Mesothelial cell of epicardium (in vitro differentiated cells): ENCODE measurements around the gene GOLT1A. TPM values are rescaled to one million over a fixed set of nuclear protein-coding genes. Genes with fewer than 3 reads are reported as not detected.

Experiments used
- DNase-seq, 2 experiments: peaks; one replicate each; pipeline ENCODE4 v3.0.0; 2021; ENCODE audit warnings: low spot score in 2 of 2; ENCODE audit not compliant: unreplicated experiment in 2 of 2
- H3K27ac Mint-ChIP-seq: 2 replicates; pipeline ENCODE4 v1.8.0; 2021; ENCODE audit warnings: mixed read lengths
- H3K27me3 Mint-ChIP-seq: 2 replicates; pipeline ENCODE4 v1.8.0; 2021; ENCODE audit warnings: low read depth, mixed read lengths
- H3K36me3 Mint-ChIP-seq: 2 replicates; pipeline ENCODE4 v1.8.0; 2021; ENCODE audit warnings: mixed read lengths
- H3K4me1 Mint-ChIP-seq: 2 replicates; pipeline ENCODE4 v1.8.0; 2021; ENCODE audit warnings: mixed read lengths
- H3K4me3 Mint-ChIP-seq: 2 replicates; pipeline ENCODE4 v1.8.0; 2021; ENCODE audit warnings: mild to moderate bottlenecking, moderate library complexity, mixed read lengths
- H3K9me3 Mint-ChIP-seq: 2 replicates; pipeline ENCODE4 v1.8.0; 2021; ENCODE audit warnings: mixed read lengths
- CTCF ChIP-seq: fragments of 200-600 bp; sonication (generic); IDR thresholded peaks from one replicate; pipeline ENCODE4 v1.5.0; 2021; ENCODE audit warnings: antibody characterized with exemption; ENCODE audit not compliant: unreplicated experiment
- total RNA-seq: library from RNA; stranded (reverse); gene quantifications from 3 replicates; pipeline ENCODE4 v1.2.1, GENCODE V29; 2021

The GOLT1A gene
- total RNA-seq, 1 donor from 2014 or later = 4.1 TPM

- Mint-ChIP-seq H3K27ac (no peak overlapping the region), H3K27me3 (peaks cover 4% of the 10 kb centered on the region), H3K36me3 (no peaks in the 10 kb centered on the region), H3K9me3 (no peaks in the 10 kb centered on the region), H3K4me3 (no peak overlapping the region), H3K4me1 (peaks cover 8% of the 10 kb centered on the region)
- DNase-seq = no peak
- no peak for TF ChIP-seq CTCF
Observed at GRCh38 chr1:204204944-204205343, 8.8 kb downstream of the GOLT1A start.

DNA sequence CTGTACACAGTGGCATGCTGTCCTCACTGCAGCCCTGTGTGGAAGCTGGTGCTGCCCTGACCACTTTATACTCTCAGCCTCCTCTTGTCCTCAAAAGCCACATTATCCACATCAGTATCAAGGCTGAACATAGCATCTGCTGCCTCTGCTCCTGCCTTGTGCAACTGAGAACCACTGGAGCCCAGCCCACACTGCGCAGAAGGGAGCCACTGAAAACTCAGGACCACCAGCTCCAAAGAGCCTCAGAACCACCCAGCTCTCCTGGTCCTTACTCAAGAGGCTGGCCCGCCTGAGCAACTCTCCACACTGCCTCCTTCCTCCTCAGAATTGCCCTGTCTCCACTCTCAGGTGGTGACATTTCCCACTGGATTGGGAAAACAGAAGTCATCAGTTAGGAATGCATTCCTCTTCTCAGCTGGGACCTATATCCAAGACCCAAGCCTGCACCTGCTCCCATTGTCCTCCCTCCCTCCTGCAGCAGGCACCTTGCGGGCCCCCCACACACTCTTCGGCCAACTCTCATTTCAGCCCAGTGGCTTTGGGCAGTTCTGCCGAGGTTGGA, 10.5 kb downstream of the GOLT1A start:
- DNase-seq = no peak
- peaks cover 4% of the 10 kb centered on the region for H3K27me3 Mint-ChIP-seq

DNA sequence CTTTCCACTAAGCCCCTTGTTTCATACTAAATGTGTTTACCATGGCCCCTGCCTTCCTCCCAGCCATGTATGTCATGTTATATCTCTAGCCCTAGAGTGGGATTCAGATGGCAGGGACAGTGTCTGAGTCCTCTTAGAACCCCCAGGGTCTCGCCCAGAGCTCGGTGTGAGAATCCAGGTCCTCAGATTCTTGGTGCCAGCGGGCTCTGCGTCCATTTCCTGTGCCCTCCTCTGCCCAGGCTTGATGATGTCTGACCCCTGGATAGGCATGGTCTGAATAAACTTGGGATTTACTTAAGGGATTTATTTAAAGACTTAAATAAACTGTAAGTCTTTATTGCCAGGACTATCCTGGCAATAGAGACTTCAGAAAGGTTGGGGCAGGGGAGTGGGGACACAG, 11.3 kb downstream of the GOLT1A start:
- peaks cover 5% of the 10 kb centered on the region for H3K27me3 Mint-ChIP-seq
- H3K4me3 Mint-ChIP-seq = no peak overlapping the region
- H3K36me3 Mint-ChIP-seq = no peaks in the 10 kb centered on the region
- no peak for TF ChIP-seq CTCF
- DNase-seq = no peak
- no peak overlapping the region for H3K27ac Mint-ChIP-seq
- peaks cover 27% of the 10 kb centered on the region for H3K4me1 Mint-ChIP-seq
- no peaks in the 10 kb centered on the region for H3K9me3 Mint-ChIP-seq

More for the DNA sequence above, 10.5 kb downstream of the GOLT1A start:
- Mint-ChIP-seq H3K4me3 (no peak overlapping the region), H3K4me1 (peaks cover 24% of the 10 kb centered on the region), H3K27ac (no peak overlapping the region), H3K36me3 (no peaks in the 10 kb centered on the region), H3K9me3 (no peaks in the 10 kb centered on the region)
- TF ChIP-seq CTCF = no peak

GRCh38 chr1:204201348-204202040, 12.3 kb downstream of the GOLT1A start:
- Mint-ChIP-seq H3K4me1 (peaks cover 25% of the 10 kb centered on the region), H3K27me3 (peaks cover 13% of the 10 kb centered on the region)

GRCh38 chr1:204199579-204199978, 14.2 kb downstream of the GOLT1A start:
- TF ChIP-seq CTCF = no peak
- Mint-ChIP-seq H3K27me3 (peaks cover 10% of the 10 kb centered on the region), H3K36me3 (no peaks in the 10 kb centered on the region), H3K9me3 (no peaks in the 10 kb centered on the region), H3K27ac (no peak overlapping the region), H3K4me3 (no peak overlapping the region), H3K4me1 (peaks cover 23% of the 10 kb centered on the region)
- no peak for DNase-seq

More at GRCh38 chr1:204201348-204202040, 12.3 kb downstream of the GOLT1A start:
- Mint-ChIP-seq H3K4me3 (no peak overlapping the region), H3K9me3 (no peaks in the 10 kb centered on the region), H3K27ac (no peak overlapping the region), H3K36me3 (no peaks in the 10 kb centered on the region)
- no peak for DNase-seq
- no peak for TF ChIP-seq CTCF
